Omental fat pad (tissue), 4 donors: Measurements from ENCODE around the gene COQ8A. TPM values are rescaled to one million over a fixed set of nuclear protein-coding genes. Genes with fewer than 3 reads are reported as not detected.

Experiments used
- ATAC-seq: fragments of 150-250 bp; one replicate; pipeline ENCODE4 v1.9.1; 2016; ENCODE audit warnings: mild to moderate bottlenecking, moderate library complexity; ENCODE audit not compliant: low FRiP score
- DNase-seq: peaks from one replicate; pipeline ENCODE4 v3.0.0-alpha.2; 2019; ENCODE audit warnings: low spot score
- total RNA-seq, 4 donors: library from RNA; depleted of rRNA; stranded (reverse); fragments of >200 nt; gene quantifications; one replicate each; pipeline ENCODE4 v1.1.0, GENCODE V29; 2016
- TF ChIP-seq, protein P1 (sequence below), 3 donors: fragments of 450-650 bp; IDR thresholded peaks; one replicate each; pipeline ENCODE4 v1.5.1; 2016 to 2017; ENCODE audit warnings: antibody characterized with exemption in 3 of 3, mild to moderate bottlenecking in 3 of 3, moderate library complexity in 2 of 3

The COQ8A gene
- total RNA-seq, 4 donors from 2014 or later = 118 to 175 (median 140) TPM

DNA sequence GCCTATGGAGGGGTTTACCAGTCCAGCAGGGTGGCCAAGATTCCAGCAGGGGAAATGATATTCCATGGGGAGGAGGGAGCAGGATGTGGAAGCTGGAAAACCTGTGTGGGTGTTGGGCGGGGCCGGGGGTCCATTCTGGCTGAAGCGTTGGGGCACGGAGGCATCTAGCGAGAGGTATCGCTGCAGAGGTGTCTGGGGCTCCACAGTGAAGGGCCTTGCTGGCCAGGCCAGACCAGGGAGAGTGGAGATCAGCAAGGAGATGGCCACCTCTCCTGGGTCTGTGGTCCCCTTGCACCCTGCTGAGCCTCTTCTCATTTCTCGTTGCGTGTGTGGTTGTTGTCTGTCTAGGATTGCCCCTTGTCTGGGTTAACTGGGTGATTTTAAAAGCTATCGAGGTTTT is 6.2 kb downstream of the COQ8A start:
- no peak for ATAC-seq
- TF ChIP-seq, protein P1, sequence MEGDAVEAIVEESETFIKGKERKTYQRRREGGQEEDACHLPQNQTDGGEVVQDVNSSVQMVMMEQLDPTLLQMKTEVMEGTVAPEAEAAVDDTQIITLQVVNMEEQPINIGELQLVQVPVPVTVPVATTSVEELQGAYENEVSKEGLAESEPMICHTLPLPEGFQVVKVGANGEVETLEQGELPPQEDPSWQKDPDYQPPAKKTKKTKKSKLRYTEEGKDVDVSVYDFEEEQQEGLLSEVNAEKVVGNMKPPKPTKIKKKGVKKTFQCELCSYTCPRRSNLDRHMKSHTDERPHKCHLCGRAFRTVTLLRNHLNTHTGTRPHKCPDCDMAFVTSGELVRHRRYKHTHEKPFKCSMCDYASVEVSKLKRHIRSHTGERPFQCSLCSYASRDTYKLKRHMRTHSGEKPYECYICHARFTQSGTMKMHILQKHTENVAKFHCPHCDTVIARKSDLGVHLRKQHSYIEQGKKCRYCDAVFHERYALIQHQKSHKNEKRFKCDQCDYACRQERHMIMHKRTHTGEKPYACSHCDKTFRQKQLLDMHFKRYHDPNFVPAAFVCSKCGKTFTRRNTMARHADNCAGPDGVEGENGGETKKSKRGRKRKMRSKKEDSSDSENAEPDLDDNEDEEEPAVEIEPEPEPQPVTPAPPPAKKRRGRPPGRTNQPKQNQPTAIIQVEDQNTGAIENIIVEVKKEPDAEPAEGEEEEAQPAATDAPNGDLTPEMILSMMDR (IDR thresholded peaks at IDR 0.05) = no peak

DNA sequence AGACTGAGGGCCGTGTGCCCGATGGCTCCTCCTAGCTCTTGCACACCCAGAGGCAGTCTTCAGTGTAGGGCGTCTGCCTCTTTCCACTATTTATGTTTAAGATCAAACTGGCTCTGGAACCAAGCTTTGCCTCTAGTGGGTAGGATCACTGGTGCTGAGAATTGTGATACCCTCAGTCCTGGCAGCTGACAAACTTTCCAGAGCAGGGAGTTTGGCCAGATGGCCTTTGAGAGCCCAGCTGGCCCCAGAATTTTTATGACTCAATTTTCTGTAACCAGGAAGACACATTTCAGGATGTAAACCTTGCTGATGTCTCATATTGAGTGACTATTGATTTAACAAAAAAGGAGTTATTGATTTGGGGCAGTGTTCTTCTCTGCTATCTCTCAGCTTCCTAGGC is 6.7 kb downstream of the COQ8A start:
- ATAC-seq (no peak), DNase-seq (no peak)
- TF ChIP-seq, protein P1 (IDR thresholded peaks at IDR 0.05) = no peak

More for the DNA sequence above, 6.2 kb downstream of the COQ8A start:
- no peak for DNase-seq

DNA sequence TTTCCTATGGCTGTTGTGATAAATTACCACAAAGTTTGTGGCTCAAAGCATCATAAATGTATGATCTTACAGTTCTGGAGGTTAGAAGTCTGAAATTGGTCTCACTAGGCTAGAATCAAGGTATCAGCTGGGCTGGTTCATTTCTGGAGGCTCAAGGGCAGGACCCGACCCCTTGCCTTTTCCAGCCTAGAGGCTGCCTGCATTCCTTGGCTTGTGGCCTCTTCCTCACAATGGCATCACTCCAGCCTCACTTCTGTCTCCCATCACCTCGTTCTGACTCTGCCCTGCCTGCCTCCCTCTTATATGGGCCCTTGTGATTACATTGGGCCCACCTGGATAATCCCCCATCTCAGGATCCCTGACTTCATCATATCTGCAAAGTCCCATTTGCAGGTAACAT is 8.0 kb downstream of the COQ8A start:
- TF ChIP-seq, protein P1 (IDR thresholded peaks at IDR 0.05) = no peak
- ATAC-seq (no peak), DNase-seq (no peak)

DNA sequence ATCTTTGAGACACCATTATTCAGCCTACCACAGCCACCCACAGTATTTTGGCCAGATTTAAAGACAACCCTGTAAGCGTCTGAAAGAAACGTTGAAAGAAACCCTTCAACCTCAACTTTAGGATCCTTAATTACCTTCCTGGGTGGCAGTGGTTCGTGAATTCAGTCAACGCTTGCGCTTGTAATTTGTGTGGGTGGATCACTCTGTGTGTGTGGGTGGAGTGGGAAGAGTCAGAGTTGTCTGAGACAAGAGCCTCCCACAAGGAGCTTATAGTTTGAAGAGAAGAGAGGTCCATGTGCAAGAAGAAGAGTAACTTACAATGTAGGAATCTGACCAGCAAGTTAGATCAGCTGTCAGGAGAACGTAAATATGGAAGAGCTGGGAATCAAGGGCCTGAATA is 8.4 kb downstream of the COQ8A start:
- ATAC-seq (no peak), DNase-seq (no peak)
- TF ChIP-seq, protein P1 (IDR thresholded peaks at IDR 0.05) = no peak

DNA sequence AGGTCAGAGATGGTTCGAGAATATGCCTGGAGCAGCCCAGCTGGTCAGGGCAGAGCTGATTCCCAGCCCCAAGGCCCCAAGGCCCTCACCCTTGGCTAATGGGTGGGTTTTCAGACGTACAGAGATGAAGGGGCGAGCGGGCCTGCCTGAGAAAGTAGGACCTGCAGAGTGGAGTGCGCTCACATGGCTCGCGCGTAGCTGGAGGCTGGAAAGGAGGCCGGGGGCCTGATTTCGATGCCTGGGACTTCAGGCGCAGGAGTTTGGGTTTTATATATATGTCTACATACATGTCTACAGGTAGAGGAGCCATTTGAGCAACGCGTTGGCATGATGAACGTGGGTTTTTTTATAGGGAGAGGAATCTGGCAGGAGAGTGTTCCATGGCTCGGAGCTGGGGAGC is 8.9 kb downstream of the COQ8A start:
- TF ChIP-seq, protein P1 (IDR thresholded peaks at IDR 0.05) = no peak
- DNase-seq (no peak), ATAC-seq (no peak)

DNA sequence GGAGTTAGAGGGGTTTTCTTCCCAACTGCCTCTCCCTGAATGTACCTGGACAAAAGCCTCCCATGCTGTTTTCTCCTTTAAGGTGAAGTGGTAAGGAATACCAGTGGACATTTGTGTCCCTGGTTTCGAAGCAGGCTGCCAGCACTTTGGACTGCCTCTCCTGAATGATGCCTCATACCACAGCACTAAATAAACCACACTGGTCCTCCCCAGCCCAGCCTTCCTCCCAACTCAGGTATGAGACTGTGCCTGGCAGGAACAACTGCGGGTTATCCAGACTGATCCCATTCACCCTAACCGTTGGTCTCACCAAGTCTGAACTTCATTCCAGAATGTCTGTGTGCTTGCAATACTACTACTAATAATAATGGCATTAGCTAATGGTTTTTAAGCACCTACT is 9.3 kb downstream of the COQ8A start:
- no peak for DNase-seq
- no peak for ATAC-seq
- TF ChIP-seq, protein P1 (IDR thresholded peaks at IDR 0.05) = no peak

DNA sequence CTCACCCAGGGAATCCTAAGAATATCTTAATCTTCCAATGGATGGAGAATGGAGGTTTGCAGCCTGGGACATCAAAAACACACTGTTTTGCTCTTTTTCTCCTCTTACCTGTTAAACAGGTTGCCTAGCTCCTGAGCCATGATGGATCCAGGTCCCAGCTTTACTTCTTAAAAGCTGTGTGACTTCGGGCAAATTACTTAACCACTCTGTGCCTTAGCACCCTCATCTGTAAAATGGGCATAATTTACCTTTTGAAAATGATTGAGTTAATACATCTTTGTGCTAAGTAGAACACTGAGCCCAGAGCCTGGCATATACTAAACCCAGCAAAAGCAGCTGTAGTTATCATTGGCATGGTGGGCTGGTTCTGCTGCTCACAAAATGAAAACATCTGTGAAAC is 10.2 kb downstream of the COQ8A start:
- ATAC-seq (no peak), DNase-seq (no peak)
- TF ChIP-seq, protein P1 (IDR thresholded peaks at IDR 0.05) = no peak
